Measurements from ENCODE around the gene NUP210L.
A peak's percentile ranks its signal among the peaks of the same experiment; 100 is the strongest.
"Not testable (repeated sequence)": the region's sequence is repeated elsewhere in the genome, so short reads cannot be mapped to it uniquely, and the experiment has no call there.

NUP210L gene

DNA sequence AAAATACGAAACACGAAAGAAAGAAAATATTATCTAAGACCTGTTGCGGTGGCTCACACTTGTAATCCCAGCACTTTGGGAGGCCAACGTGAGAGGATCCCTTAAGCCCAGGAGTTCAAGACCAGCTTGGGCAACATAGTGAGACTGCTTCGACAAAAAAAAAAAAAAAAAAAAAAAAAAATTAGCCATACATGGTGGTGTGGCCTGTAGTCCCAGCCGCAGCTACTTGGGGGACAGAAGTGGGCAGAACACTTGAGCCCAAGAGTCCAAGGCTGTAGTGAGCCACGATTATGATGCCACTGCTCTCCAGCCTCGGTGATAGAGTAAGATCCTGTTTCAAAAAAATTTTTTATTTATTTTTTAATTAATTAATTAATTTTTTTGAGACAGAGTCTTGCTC lies 167.3 kb downstream of the NUP210L start:
- DNase-seq: no peak

DNA sequence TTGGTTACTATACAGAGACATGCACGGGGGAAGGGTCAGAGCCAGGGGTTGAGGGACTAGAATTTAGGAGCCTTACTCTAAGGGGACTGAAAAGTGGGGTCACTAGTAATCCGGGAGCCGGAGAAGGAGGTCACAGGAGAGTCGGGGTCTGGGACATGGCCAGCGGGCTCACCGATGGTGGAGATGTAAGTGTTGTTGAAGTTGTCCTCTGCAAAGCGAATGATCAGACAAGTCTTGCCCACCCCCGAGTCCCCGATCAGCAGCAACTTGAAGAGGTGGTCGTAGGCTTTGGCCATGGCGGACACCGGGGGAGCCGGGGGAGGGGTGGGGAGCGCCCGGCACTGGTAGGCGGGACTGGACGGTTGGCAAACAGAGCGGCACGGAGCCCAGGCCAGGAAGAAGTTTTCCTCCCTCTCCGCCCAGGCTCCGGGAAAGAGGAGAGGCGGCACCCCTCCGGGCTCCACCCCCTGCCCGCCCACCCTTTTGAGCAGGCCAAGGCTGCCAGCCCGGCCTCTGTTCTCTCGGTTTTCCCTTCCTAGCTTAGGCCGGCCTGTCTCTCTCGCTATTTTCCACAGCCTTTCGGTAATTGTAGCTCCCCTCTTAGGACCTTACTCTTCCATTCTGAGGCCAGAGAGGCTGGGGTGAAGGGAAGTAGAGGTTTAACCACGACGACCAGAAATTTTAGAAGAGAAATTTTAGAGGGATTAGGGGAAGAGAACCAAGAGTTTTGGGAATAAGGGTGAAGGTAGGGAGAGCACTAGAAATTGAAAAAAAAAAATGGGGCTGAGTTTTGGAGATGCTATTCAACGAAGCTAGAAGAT lies 168.7 kb downstream of the NUP210L start, which contains the start of gene RAB13:
Gene RAB13 (minus strand): TSS at position 399 of the 821 bp plus-strand sequence. CDS start 103 bp downstream, at position 296.
- peak; percentile 85 for DNase-seq

DNA sequence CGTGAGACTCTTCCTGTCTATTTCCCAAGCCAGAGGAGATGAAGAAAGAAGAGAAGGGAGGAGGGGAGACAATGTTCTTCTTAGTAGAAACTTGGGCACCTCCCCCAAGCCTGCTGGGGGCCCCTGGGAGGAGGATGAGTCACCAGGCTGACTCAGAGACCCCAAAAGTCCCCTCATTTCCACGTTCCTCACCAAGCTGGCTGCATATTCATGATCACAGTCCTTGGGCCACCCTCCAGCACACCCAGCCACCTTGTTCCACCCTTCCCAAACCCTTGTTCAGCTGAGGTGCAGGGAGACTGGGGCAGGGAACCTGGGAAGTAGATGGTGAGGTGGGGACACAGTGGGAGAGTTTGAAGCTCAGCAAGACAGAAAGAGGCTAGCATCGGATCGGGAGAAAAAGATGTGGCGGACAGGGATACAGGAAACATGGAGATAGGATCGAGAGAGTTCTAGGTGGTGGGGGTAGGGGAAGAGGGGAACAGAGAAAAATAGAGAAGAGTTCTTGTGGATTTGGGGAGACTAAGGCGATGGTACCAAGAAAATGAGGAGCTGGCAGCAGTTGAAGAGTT lies 169.4 kb downstream of the NUP210L start:
- peak; percentile 56 for DNase-seq

DNA sequence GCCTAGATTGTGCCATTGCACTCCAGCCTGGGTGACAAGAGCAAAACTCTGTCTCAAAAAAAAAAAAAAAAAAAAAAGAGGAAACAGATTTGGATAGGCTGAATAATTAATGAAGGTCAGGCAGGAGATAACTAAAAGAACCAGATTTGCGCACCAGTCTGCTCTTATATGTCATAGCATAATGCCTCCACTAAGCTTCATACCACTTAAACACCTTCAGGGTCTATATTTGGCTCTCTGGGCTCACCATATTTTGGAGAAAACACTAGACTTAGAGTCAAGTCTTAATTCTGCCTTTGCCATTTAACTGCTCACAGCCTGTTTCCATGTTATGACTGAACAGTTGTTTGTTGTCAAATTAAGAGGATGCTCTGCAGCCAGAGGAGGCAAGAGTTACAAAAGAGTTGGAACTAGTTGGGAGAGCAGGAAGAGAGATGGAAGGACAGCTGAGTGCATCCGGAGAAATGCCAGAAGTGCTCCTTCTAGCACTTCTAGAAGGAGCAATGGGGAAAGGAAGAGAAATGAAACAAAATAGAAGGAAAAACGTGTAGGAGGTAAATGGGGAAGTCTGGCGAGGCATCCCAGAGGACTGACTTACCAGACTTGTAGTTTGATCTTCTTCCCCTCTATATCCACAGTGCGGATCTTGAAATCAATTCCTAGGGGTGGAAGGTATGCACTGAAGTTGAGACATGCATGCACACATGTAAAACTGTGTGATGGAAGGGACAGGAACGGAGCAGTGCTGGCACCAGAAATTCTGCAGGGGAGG lies 170.6 kb downstream of the NUP210L start:
- peak; percentile 5 for DNase-seq

DNA sequence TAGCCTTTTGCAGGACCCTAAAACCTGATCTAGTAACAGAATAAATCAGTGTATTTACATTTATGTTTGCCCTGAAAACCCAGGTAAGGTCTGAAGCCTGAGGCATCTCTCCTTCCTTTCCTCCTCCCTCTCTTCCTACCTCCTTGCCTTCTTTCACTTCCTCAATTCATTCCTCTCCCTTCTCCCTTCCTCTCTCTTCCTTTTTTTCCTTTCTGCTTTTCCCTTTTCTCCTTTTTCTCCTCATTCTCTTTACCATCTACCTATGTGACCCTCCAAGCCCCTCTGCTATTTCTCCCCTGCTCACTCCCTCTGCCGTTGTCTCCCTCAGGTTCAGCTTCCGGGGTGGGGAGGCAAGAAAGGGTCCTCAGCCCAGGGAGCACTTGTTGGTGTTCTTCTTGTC lies 173.1 kb downstream of the NUP210L start:
- DNase-seq: not testable (repeated sequence)

DNA sequence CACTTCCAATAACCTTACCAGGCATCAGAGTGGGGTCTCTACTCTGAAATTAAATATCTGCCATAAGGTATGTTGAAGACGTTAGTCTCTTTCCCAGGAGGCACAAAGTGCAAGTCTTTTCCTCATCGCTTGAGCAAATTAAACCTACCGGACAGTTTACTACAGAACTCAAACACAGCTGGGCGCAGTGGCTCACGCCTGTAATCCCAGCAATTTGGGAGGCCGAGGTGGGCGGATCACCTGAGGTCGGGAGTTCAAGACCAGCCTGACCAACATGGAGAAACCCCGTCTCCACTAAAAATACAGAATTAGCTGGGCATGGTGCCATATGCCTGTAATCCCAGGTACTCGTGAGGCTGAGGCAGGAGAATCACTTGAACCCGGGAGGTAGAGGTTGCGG lies 175.8 kb downstream of the NUP210L start:
- not testable (repeated sequence) for DNase-seq

DNA sequence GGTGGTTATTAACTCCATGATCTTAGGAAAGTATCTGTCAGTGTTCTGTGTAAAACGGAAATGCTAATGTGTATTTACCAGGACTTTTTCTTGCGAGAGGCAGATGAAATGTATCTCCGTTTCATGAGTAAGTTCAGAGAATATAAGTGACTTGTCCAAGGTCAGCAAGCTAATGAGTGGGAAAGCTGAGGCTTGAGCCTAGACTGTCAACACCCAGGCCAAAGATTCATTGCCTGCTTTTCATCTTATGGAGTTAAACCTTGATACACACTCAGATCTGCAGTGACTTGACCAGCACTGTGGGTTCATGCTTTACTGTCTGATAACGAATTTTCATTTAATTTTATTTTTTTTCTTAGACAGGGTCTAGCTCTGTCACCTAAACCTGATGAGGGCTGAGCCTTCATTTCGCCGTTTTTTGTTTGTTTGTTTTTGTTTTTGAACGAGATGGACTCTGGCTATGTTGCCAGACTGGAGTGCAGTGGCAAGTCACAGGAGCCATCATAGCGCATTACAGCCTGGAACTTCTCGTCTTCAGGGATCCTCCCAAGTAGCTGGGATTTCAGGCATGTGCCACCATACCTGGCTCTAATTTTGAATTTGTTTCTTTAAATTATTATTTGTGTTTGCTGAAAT lies 176.5 kb downstream of the NUP210L start:
- peak; percentile 38 for DNase-seq

DNA sequence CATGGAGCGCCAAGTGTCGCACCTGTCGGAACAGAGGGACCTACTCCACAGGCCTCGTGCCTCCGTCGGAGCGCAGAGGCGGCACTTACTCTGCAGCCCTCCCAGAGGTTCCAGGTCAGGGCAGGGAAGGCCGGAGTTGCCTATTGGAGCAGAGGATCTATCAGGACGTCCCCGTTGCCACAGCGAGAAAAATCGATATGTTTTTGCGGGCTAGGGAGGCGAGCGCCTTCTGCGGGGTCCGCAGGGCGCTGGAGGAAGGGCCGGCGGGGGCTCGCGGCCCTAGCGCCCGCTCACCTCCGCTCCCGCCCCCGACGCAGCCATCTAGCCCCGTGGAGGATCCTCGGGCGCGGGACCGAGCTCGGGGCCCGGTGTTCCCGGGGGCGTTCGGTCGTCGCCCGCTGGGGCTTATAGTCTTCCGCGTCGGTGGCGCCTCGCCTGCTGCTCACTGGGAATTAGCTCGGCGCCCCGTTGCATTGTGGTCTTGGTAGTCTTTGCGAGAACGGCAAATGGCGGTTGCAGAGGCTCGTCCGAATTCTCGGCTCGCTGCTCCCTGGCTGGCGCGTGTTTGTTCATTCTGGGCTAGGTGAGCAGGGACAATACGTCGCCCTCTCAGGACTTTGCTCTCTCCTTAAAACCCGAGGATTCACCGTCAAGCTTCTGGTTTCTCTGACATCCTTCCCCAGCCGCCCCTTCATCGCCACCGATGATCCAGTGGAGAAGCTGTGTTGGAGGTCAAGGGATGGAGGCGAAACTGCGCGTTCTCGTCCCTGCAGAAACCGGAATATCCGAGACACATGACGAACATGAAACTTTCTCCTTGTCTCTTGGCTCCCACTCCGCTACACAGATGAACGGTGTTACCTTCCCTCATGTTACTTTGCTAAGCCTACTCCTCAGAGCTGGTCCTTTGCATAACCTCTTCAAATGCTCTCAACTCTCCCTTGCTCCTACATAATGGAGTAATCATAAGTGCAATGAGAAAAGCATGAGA lies 177.3 kb downstream of the NUP210L start, which contains the start of gene JTB:
Gene JTB (minus strand): TSS at position 425 of the 991 bp plus-strand sequence. CDS start 422 bp downstream, at position 3.
- peak; percentile 96 for DNase-seq

DNA sequence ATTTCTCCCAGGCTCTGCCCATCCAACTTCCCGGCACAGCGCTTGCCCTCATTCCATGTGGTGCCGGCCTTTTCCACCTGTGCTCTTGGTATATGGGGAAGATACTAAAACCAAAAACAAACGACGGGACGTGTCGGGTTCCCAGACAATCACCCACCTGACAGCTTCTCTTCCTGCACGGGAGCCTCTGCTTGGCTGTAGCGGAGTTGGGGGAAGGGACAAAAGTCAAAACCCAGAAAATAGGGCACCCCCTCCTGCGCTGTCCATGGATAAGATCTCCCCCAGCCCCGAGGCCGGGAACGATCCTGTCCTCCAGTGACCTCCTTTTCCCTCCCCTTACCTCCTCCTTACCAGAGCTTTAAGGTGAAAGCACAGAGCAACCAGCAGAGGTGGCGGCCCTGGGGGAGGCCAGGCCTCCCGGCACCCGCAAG lies 178.0 kb downstream of the NUP210L start:
- no peak for DNase-seq

DNA sequence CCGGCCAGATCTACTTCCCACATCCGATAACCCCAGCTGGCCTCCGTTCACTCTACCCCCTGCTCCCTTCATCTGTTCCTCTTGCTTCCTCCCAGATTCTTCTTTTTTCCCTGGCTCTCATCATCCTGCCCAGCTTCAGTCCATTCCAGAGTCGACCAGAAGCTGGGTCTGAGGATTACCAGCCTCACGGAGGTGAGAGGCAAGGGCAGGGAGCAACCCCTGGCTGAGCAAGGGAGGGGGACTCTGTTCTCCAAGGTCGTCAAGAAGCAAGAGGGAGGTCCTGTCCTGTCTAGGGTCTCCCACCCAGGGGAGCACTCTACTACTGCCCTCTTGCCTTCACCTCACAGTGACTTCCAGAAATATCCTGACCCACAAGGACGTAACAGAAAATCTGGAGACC lies 181.3 kb downstream of the NUP210L start:
- no peak for DNase-seq

DNA sequence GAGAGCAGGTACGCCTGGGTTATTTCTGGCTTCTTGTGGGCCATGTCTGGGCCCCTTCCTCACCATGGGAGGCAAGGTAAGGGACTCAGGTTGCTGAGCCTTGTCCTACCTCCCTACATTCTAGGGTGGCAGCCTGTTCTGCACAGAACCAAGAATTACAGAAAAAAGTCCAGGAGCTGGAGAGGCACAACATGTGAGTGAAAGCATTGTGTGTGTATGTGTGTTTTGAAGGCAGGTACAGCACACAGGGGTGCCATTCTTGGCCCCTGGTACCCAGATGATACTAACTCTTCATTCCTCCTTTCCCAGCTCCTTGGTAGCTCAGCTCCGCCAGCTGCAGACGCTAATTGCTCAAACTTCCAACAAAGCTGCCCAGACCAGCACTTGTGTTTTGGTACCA lies 181.8 kb downstream of the NUP210L start:
- DNase-seq: no peak

DNA sequence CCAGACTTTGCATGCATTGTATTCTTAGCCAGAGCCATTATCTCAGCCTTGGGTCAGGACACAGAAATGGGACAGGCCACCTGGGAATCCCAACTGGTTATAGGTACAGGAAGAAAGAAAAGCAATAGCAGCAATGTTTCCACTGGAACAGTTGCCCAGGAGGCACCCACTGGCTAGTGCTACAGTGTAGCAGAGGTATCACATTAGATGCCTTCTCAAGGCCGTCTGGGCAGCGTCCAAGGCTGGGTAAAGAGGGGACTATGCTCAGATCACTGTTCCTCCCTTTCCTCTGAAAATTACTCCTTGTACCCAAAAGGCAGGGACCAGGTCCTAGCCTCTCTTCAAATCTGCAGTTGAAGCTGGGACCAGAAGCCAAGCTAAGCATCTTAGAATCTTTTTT lies 184.5 kb downstream of the NUP210L start:
- no peak for DNase-seq

DNA sequence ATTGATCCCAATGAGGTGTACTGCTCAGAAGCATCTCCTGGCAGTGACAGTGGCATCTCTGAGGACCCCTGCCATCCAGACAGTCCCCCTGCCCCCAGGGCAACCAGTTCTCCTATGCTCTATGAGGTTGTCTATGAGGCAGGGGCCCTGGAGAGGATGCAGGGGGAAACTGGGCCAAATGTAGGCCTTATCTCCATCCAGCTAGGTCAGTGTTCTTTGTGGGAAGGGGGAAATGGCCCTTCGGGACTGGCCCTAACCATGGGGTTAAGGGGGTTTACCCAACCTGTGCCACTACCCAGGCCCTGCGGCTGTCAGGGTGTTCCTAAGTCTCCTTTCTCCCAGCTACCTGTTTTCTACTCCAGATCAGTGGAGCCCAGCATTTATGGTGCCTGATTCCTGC lies 185.9 kb downstream of the NUP210L start:
- no peak for DNase-seq

DNA sequence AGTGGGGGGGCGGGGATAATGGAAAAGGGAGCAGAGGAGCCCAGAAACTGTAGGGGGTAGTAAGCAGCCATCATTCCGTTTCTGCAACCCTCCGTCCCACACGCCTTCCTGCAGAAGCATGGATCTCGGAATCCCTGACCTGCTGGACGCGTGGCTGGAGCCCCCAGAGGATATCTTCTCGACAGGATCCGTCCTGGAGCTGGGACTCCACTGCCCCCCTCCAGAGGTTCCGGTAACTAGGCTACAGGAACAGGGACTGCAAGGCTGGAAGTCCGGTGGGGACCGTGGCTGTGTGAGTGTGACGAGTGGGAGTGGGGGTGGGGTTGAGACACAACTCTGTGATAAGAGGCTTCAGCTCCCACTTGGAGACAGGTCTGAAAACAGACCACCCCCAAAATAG lies 186.5 kb downstream of the NUP210L start:
- no peak for DNase-seq

DNA sequence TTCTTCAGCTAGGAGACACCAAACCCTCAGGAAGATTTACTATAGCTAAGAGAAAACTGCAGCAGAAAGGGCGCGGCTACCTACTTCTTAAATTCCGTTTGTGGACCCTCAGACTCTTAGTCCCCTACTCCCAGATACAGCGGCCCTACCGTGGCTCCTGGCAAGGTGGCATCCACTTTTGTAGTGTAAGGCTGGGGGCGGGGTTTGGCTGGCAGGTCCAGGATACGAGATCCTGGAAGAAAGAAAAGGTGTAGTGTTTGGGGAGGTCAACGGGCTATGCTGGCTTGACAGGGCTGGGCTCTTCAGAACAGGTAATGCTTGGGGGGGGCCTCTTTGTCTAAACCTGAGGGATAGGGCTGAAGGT lies 186.9 kb downstream of the NUP210L start:
- peak; percentile 59 for DNase-seq

DNA sequence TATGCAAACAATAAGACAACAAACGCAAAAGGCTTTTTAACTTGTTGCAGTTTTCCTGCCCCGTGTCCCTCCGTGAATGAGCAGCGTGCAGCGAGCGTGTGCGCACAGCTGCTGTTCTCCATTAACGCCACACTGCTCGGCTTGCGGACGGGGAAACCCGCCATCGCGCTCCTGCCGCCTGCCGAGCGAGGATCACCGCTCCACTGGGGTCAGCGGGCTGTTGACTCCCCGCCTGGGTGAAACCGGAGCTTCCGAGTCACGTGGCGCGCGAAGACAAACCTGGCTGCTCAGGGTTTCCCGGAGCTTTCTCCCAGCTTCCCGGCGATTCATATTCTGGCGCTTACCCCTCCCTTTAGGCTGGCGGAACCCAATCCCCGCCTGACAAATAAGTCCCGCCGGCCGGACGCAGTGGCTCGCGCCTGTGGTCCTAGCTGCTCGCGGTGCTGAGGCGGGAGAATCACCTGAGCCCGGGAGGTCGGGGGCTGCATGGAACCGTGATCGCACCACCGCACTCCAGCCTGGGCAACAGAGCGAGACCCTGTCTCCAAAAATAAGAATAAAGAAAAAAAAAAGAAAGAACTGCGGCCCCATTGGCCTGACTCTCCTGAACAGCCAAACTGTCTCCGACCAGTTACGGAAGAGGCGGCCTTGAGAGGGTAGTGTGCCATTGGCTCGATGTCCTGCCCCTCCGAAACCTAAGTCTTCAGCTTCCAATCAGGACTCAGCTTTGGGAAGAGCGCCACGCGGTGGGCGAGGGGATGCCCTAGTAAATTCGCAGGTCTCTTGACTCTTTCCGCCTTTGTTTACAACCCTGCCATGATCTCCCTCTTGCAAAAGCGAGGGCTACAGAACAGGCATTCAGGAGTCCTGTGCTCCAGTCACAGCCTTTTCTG lies 187.5 kb downstream of the NUP210L start, which contains the start of gene CREB3L4:
Gene CREB3L4 (plus strand): TSS at position 796 of the 893 bp plus-strand sequence. CDS start 624 bp downstream, outside the sequence.
- peak; percentile 99 for DNase-seq

DNA sequence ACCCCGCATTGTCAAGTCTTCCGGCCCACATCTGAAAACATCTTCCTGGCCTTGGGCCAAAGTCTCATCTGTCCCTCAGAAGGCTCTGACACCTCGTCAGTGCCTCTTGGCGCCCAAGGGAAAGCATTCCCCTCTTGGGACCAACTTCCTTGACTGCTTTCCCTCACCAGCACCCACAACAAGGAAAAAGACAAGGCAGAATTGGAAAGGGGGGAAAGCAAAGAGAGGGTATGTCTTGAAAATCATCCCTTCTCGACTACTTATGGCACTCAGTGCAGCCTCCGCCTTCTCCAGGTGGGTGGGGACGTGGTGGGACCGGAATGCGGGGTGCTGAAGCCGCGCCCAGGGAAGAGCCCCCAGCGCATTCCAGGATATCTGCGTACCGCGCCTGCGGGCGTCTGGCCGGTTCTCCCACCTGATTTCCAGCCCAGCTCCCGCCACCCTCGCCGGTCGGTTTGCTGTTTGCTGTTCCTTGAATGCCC lies 191.0 kb downstream of the NUP210L start:
- peak; percentile 57 for DNase-seq

DNA sequence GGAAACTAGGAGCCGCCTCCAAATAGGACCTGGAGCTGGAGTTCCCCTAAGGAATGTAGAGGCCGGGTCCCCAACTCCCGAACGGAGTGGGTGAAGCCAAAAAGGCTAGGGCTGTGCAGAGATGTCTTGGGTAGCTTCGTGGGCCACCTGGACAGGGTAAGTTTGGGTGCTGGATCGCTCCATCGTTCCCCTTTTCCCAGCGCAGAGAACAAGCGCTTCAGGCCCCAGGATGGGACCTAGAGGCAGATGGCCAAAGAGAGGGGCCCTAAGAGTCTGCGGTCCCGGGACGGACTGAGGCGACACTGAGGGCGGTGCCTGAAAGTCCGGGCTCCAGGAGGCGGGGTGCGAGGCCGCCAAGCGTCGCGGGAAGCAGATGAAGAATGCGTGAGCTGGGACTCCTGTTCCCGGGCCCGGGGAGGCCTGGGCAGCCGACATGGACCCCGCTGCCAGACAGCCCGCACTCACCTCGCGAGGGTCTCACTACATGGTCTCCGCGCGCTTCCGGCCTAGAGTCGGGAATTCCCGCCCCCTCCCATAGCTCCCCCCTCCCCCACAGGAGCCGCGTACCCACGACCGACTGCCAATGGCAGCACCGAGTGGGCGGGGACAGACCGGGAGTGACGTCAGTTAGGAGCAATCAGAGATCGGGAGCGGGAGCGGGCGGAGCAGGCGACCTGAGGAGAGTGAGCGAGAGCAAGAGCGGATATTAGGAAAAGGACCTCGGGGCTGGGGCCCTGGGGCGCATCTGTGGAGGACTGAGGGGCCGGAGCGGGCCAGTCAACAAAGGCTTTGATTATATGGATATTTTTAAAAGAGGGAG lies 191.6 kb downstream of the NUP210L start, which contains the start of gene SLC39A1:
Gene SLC39A1 (minus strand): TSS at position 508 of the 820 bp plus-strand sequence. CDS start 822 bp downstream, outside the sequence.
- peak; percentile 98 for DNase-seq
